HG02798 (cell line): ENCODE data around the gene CDC42BPA.

ENCODE experiments used
- ATAC-seq: cut with Tn5 transposase; IDR thresholded peaks from one replicate; pipeline ENCODE4 v1.9.1; 2021; ENCODE audit warnings: mild to moderate bottlenecking; ENCODE audit not compliant: unreplicated experiment, poor library complexity

CDC42BPA gene

GRCh38 chr1:226976276-226976977 lies 341.9 kb downstream of the CDC42BPA start:
- ATAC-seq: no peak

GRCh38 chr1:226975259-226976250 lies 342.7 kb downstream of the CDC42BPA start:
- ATAC-seq: no peak

DNA sequence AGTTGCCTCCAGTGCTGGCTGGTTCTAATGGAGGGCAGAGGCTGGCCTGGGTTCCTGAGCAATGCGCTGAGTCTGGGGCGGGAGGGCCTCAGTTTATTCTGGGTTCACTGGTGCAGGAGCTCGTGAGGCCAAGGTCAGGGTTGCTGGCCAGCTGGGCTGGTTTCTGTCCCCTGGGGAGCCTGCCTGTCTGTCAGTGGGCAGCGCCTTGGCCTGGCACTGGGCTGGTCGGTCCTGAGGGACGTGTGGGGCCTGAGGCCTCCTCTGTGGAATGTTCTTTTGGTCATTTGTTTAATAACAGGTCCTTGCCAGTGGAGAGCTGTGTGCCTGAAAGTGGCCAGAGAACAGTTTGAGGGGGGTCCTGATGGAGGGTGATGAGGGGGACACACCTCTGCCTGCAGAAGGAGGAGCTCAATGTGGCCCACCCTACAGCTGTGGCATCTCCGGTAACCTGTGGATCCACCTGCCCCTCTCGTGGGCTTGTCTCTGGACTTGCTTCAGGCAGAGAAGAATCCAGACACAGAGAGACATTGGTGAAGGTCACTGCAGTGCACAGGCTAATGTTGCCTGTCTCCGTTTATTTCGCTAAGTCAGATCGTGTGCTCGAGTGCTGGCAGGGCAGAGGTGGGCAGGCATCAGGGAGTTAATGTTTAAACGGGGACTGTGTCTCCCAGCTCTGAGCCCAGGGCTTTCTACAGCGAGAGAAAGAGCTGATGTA lies 343.6 kb downstream of the CDC42BPA start:
- ATAC-seq: no peak

DNA sequence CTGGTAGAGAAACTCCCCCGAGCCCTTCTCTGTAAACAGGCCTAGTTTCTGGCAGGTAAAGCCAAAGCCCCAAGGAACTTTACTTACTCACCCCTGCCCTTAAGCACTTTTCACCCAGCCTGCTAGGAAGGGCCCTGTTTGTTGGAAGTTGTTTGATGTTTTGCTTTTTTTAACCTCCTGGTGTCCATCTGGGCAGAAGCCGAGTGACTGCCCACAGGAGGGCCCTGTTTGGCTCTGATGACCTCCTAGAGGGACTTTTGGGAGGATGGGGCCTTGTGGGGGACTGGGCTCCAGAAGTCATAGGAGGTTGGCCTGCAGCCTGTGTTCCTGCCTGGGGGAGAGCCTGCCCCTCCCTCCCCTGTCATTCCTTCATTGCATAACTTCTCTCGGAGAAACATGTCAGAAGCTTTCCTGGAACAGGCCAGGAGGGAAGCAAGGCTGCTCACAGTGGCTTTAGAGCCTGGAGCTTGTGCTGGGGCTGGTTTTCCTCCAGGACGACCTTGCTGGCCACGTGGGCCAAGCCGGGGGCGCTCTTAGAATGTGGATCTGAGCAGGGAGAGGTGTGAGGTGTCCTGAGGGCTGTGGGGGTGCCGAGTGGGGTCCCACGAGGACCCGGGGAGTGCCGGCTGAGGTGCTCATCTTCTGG lies 344.3 kb downstream of the CDC42BPA start:
- ATAC-seq: no peak

- no peak for ATAC-seq
These were observed 344.9 kb downstream of the CDC42BPA start for GRCh38 chr1:226973371-226973897.

DNA sequence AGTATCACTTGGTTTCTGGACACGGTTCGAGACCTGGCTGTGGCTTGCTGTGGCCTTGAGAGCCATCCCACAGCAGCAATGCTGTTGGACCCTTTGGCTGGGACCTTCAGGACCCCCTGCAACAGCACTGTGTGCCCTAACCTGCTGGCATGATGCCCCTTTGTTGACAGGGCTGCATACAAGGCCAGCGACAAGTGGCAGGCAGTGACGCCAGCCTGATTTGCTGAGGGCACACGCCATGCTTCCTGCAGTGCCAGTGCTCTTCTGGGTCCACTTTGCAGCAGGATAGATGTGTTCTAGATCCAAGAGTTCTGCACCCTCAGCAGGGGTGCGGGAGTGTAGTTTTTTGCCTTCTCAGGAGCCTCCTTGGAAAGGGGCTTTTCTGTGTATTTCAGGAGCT lies 345.4 kb downstream of the CDC42BPA start:
- ATAC-seq: no peak

DNA sequence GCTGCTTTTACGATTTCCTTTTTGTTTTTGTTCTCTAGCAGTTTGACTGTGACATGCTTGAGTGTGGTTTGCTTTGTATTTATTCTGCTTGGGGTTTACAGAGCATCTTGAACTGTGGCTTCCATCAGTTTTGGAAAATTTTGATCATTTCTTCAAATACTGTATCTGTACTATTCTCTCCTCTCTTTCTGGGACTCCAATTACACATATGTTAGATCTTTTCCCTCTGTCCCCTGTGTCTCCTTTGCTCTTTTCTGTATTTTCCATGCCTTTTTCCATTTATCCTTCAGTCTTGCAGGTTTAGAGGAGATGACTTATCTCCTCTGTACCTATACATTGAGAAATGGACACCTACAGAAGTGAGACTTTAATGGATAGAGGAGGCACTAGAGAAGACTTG lies 346.5 kb downstream of the CDC42BPA start:
- no peak for ATAC-seq

DNA sequence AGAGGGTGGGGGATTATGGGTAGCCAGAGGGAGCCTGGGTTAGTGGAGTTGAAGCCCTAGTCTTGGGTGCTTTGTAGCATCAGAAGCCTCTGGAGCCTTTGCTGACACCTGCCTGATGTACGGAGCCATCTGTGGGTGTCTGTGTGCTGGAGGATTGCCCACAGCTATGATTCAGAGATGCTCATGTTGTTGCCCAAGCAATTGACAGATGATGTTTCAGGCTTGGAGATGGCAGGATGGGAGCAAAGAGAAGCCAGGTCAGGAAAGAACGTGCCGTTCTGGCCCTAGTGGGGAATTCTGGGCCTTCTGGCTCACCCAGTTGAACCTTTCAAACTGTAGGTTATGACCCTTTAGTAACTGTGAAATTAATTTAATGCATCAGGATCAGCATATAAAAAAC lies 350.6 kb downstream of the CDC42BPA start:
- ATAC-seq: no peak

- ATAC-seq: no peak
These were observed 351.6 kb downstream of the CDC42BPA start for GRCh38 chr1:226966683-226967082.

DNA sequence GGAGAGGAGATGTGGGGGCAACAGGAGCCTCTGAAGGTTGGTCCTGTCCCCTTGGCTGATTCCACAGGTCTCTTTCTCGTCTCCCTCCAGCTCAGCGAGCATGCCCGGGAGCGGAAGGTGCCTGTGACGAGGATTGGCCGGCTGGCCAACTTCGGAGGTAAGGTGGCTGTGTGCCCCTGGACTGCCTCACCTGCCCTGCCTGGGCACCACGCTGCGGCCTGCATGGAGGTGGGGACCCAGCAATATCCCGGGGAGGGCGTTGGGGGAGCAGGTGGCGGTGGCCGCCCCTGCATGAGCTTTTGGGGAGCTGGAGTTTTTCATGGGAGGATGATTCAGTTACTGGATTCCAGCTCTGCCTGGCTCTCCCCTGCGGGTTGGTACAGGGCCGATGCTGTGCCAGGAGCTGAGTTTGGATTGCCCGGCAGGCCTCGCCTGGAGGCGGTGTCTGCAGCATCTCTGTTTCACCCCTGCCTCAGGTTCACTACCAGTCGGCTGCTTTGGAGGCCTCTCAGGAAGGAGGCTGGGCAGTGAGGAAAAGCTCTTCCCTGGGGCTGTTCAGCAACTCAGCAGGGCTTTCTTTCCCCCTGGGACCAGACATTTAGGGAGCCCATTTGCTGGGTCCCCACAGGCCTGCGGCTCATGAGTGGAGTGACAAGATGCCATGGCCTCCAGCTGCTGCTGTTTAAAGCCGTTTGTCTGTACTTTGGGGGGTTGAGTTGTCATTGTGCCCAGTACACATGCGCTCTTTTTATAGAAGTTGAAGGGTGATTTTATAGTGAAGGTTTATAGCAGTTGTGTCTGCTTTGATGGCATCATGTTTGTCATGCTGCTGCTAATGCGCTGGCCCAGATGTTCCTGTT lies 352.5 kb downstream of the CDC42BPA start:
- ATAC-seq: no peak

- ATAC-seq: no peak
These were observed 353.4 kb downstream of the CDC42BPA start for GRCh38 chr1:226964611-226965486.

DNA sequence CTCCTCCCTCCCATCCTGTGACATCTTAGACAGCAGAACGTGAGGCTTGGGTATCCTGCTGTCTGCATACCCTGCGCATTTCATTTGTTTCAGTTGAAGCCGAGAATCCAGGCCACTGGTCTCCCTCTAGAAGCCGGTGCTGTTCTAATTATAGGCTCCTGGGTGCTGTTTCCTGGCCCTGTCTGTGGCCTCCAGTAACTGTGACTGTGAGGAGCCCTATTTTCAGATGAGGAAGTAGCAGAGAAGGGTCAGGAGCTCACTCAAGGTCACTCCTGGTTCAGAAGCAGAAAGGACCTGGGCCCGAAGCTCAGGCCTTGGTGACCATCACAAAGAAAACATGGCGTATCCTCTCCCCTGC lies 354.2 kb downstream of the CDC42BPA start:
- no peak for ATAC-seq

DNA sequence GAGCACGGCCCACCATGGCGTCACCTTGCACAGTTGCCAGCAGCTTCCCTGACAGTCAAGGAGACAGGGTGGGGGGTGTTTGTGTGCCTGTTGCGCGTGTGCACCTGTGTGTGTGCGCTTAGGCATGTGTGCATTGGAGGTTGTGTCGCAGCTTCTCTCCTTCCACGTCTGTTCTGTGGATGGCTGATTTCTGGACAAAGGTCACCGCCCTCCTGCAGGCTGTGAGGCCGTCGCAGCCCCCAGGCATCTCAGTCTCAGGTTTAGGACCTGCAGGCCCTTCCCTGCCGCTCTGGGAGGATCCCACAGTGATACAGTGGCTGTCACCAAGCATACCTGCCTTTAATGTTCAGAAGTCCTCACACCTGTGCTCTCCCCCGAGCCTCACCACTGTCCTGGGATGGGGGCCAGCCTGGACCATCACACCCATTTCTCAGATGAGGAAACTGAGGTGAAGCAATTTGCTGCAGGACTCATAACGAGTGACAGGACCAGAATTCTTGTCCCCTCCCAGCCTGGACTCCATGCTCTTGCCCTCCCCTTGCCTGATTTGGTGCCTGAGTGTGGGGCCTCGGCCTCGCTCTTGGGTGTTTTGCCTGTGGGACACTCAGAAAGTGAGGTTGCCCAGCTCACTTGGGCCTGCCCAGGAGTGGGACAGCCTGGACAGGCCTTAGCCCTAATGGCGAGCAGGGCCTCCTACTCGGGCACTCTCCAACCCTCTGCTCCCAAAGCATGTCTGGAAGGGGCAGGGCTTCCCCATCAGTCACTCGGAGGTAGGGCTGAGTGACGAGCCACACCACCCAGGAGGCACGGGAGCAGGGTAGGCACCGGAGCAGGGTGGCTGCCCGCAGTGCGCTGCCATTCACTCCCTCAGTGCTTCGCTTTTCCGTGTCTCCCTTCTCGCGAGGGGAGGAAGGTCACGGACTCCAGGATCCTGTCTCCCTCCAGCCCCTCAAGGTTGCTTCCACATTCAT lies 355.6 kb downstream of the CDC42BPA start:
- no peak for ATAC-seq

GRCh38 chr1:226960944-226961765 lies 357.1 kb downstream of the CDC42BPA start:
- ATAC-seq: no peak

DNA sequence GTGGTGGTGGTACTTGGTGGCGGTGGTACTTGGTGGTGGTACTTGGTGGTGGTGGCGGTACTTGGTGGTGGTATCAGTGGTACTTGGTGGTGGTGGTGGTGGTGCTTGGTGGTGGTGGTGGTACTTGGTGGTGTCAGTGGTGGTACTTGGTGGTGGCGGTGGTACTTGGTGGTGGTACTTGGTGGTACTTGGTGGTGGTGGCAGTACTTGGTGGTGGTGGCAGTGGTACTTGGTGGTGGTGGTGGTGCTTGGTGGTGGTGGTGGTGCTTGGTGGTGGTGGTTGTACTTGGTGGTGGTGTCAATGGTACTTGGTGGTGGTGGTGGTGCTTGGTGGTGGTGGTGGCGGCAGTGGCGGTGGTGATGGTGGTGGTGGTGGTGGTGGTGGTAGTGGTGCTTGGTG lies 358.0 kb downstream of the CDC42BPA start:
- ATAC-seq: no peak

DNA sequence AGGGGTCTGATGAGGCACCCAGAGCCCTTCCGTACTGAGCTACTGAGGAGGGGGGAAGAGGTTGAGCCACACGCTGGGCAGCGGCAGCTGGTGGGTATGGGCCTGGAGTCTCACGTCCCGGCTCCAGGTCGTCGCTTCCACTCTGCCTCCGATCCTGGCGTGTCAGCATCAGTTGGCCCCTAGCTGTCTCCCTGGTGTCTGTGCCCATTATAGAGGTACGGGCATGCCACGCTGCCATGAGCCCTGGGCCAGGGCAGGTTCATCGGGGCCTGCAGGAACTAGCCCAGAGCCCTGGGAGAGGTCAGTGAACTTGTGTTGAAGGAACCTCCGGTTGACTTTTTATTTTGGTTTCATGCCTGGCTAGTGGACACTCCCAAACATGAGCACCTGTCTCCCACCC lies 360.0 kb downstream of the CDC42BPA start:
- no peak for ATAC-seq
